Activated naive CD4-positive, alpha-beta T cell treated with Interleukin-2 at 50 U/mL for 16 hours (primary cell): ENCODE results near the gene NKD1.
"Not testable (repeated sequence)": the region's sequence is repeated elsewhere in the genome, so short reads cannot be mapped to it uniquely, and the experiment has no call there.

ENCODE experiments used
- DNase-seq: peaks from one replicate; pipeline ENCODE4 v3.0.0-alpha.2; 2020

NKD1 gene

DNA sequence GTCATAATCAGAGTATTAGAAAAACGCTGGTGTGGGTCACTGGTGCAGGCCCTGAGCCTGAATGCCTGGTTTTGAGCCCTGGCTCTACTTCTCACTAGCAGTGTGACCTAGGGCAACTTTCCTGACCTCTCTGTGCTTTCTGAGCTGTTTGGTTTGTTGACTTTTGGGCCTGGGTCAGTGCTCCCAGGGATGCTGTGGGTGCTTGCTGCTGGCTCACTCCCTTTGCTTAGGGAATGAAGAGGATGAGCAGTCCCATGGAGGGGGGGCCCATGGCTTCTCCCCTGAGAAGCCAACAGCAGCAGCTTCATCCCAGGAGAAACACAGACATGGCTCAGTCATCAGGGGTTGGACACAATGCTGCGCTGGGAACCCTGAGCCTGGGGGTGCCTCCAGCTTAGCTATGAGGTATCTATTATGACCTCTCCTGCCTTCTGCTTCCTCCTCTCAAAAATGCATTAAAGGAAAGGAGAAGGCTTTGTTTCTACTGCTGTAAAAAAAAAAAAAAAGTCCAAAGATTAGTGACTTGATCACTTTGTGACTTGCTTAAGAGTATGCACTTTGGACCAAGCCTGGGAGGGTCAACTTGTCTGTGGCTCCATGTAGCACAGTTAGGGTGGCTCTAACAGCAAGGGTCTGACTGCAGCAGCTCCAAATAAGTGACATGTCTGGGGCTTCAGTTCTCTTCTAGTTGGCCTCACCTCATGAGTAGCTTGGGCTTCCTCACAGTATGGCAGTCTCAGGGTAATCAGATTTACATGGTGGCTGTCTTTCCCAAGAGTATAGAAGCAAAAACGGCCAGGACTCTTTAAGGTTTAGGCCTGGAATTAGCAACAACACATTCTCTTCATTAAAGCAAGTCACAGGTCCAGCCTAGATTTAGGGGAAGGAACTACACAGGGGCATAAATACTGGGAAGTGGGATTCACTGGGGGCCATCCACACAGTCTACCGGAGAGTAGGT is 13.0 kb downstream of the NKD1 start:
- no peak for DNase-seq

- no peak for DNase-seq
These were observed 14.5 kb downstream of the NKD1 start for GRCh38 chr16:50562657-50563056.

GRCh38 chr16:50563989-50564388 is 15.8 kb downstream of the NKD1 start:
- DNase-seq, result no peak

DNA sequence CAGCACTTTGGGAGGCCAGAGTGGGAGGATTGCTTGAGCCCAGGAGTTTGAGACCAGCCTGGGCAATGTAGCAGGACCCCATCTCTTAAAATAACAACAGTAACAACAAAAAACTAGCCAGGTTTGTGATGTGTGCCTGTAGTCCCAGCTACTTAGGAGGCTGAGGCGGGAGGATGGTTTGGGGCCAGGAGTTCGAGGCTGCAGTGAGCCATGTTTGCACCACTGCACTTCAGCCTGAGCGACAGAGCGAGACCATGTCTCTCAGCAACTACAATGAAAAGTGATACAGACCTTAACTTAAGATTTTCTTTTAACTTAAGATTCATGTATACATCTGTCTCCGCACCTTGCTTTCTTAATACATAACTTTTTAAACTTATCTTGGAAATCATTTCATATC is 17.2 kb downstream of the NKD1 start:
- DNase-seq, result no peak

- no peak for DNase-seq
These were observed 18.1 kb downstream of the NKD1 start for GRCh38 chr16:50566014-50566962.

GRCh38 chr16:50567651-50568050 is 19.5 kb downstream of the NKD1 start:
- DNase-seq, result no peak

- DNase-seq, result no peak
These were observed 20.1 kb downstream of the NKD1 start for GRCh38 chr16:50568187-50568815.

GRCh38 chr16:50570354-50570753 is 22.2 kb downstream of the NKD1 start:
- no peak for DNase-seq

GRCh38 chr16:50570808-50571598 is 22.8 kb downstream of the NKD1 start:
- DNase-seq, result no peak

- DNase-seq, result no peak
These were observed 23.6 kb downstream of the NKD1 start for GRCh38 chr16:50571786-50572185.

DNA sequence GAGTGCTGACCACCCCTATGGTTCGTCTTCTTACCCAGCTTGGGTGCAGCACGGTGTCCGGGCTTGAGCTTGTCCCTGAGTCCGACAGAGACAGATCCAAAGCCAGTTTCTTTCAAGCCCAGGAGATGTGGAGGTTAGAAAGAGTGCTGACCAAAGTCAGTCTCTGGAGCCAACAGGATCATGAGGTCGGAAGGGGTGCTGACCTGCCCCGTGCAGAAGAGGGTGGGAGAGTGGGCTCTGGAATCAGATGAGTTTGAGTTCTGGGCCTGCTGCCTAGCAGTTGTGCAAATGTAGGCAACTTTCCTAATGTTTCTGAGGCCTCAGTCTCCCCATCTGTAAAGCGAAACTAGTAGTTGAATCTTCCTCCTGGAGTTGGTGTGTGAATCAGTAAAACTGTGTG is 24.5 kb downstream of the NKD1 start:
- DNase-seq, result no peak

GRCh38 chr16:50573279-50573678 is 25.1 kb downstream of the NKD1 start:
- no peak for DNase-seq

GRCh38 chr16:50573947-50574744 is 25.9 kb downstream of the NKD1 start:
- DNase-seq, result no peak

- no peak for DNase-seq
These were observed 26.5 kb downstream of the NKD1 start for GRCh38 chr16:50574745-50575136.

DNA sequence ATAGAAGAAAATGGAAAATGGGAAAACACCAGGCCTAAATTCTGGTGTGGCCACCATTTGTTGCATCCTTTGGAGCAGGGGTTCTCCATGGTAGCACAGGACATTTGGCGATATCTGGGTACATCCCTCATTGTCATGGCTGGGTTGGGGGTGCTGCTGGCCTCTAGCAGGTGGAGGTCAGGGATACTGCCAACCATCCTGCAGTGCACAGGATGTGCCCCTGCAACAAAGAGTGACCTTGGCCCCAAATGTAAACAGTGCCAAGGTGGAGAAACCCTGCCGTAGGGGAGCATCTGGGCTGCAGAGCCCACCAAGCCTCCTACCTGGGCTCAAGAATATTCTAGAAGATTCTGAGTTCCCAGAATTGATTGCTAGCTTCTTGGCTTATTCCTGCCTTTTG is 27.5 kb downstream of the NKD1 start:
- DNase-seq, result no peak

DNA sequence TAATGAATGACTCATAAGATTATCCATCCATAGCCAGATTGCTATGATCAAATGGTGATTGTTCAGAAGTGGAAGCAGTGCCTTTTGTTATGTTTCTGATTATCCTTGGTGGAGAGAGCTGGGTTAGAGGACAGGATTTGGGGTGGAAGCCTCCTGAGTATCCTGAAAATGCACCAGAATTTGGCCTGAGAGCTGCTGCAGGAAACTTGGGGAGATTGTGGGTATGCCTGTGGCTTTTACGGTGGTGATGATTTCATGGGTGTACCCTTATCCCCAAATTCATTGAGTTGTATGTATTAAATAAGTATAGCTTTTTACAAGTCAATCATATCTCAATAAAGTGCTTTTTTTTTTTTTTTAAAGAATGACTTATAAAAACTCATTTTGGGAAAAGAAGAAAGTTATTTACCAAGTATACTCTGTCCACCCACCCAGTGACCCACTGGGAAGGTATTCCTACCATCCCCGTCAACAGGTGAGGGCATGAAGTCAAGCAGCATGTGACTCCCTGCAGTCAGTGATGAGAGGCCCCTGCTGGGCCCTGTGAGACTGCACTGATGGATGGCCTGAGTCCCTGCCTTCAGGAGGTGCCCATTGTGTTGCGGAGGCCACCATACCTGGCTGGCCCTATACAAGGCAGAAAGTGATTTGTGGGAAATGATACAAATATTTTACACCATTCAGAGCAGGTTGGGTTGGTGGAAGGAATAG is 28.4 kb downstream of the NKD1 start:
- no peak for DNase-seq

DNA sequence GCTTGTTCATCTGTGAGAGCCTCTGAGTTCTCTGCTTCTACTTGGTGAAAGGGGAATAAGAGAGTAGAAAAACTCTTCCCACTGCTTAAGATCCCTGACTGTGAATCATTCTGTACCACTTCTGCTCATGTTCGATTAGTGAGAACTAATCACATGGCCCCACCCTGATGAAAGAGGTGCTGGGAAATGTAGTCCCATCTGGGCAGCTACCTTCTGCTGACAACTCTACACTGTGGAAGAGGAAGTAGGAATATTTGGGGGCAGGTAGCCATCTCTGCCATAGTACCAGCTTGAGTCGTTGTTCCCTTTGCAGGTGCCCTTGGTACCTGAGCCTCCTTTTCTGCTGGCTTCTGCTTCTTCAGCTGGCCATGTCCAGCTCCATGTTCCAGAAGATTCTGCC is 29.9 kb downstream of the NKD1 start:
- DNase-seq, result no peak

- DNase-seq, result not testable (repeated sequence)
These were observed 31.2 kb downstream of the NKD1 start for GRCh38 chr16:50579373-50579772.

DNA sequence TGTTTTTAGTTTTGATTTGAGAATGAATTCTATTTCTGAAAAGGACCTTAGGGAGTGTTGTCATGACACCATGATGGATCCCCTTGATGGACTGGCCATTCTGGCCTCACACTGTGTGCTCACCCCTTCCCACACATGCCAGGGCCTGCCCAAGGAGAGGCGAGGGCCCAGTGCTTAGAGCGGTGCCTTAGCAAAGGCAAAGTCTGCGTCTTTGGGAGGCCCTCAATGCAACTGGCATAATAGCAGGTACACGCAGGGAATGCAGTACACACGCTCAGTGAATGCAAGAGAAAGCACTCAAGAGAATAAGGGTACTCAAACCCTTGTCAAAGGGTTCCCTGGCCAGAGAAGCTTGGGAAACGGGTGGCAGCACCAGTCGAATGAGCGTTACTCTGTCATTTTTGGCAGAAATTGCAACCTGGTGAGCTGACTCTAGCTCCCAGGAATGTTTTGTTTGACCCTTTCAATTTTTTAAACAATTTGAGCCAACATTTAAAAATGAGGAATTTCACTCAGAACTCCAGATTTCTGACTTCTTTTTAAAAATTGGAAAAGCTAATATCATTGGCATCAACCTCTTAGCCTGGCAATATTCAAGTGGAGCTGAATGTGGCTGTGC is 32.1 kb downstream of the NKD1 start:
- DNase-seq, result no peak

DNA sequence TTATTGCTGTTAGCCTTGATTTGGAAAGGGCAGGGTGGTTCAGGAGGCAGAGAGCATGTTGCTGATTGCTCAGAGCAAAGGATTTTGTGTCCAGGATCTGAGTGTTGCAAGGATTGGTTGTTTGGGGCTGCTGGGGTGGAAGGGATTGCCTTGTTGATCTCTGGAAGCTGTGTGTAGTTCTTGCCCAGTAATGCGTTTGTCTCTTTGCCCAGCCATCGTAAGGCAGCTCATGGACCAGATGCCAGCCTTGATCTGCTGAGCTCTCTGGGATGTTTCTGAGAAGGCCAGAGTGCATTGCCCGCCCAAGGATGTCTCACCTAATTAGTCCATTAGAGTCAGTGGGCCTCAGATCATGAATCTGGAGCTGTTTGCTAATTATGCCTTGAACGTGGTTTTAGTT is 33.6 kb downstream of the NKD1 start:
- no peak for DNase-seq
